Nephron (organoid): ENCODE data around the gene MAGI2.

ENCODE experiments used
- H3K27ac Mint-ChIP-seq, 3 experiments: 2 replicates each; pipeline ENCODE4 v1.8.0; 2020; ENCODE audit warnings: mixed read lengths in 3 of 3, mild to moderate bottlenecking in 2 of 3, moderate library complexity in 1 of 3
- H3K27me3 Mint-ChIP-seq: 2 replicates; pipeline ENCODE4 v1.8.0; 2021; ENCODE audit warnings: low read depth, mild to moderate bottlenecking, moderate library complexity, mixed read lengths
- H3K36me3 Mint-ChIP-seq: 2 replicates; pipeline ENCODE4 v1.8.0; 2020; ENCODE audit warnings: low read depth, mixed read lengths
- H3K4me1 Mint-ChIP-seq: 2 replicates; pipeline ENCODE4 v1.8.0; 2020; ENCODE audit warnings: mixed read lengths
- H3K4me3 Mint-ChIP-seq, 3 experiments: 2 replicates each; pipeline ENCODE4 v1.8.0; 2020; ENCODE audit warnings: mild to moderate bottlenecking in 3 of 3, mixed read lengths in 3 of 3, moderate library complexity in 2 of 3
- H3K9me3 Mint-ChIP-seq: 2 replicates; pipeline ENCODE4 v1.8.0; 2020; ENCODE audit warnings: mixed read lengths
- TF ChIP-seq, protein P1 (sequence below), 3 experiments: fragments of 200-600 bp; sonication (generic); IDR thresholded peaks; one replicate each; pipeline ENCODE4 v1.5.0; 2021; ENCODE audit warnings: antibody characterized with exemption in 3 of 3; ENCODE audit not compliant: unreplicated experiment in 3 of 3

MAGI2 gene

DNA sequence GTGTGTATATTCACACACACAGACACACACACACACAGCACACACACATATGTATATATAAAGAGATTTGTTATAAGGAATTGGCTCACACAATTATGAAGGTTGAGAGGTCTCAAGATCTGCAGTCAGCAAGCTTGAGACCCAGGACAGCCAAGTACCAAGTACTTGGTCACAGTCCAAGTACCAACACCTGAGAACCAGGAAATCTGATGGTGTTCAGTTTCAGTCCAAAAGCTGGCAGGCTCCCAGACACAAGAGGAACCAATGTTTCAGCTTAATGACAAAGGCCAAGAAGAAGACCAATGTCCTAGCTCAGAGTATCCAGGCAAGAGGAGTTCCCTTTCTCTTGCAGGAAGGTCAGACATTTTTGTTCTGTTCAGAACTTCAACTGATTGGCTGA lies 780.2 kb downstream of the MAGI2 start:
- H3K36me3 Mint-ChIP-seq = no peaks in the 10 kb centered on the region
- no peak overlapping the region for H3K27ac Mint-ChIP-seq
- peaks cover 5% of the 10 kb centered on the region for H3K9me3 Mint-ChIP-seq
- H3K4me3 Mint-ChIP-seq = no peak overlapping the region
- H3K27me3 Mint-ChIP-seq = no peaks in the 10 kb centered on the region
- TF ChIP-seq, protein P1, sequence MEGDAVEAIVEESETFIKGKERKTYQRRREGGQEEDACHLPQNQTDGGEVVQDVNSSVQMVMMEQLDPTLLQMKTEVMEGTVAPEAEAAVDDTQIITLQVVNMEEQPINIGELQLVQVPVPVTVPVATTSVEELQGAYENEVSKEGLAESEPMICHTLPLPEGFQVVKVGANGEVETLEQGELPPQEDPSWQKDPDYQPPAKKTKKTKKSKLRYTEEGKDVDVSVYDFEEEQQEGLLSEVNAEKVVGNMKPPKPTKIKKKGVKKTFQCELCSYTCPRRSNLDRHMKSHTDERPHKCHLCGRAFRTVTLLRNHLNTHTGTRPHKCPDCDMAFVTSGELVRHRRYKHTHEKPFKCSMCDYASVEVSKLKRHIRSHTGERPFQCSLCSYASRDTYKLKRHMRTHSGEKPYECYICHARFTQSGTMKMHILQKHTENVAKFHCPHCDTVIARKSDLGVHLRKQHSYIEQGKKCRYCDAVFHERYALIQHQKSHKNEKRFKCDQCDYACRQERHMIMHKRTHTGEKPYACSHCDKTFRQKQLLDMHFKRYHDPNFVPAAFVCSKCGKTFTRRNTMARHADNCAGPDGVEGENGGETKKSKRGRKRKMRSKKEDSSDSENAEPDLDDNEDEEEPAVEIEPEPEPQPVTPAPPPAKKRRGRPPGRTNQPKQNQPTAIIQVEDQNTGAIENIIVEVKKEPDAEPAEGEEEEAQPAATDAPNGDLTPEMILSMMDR (IDR thresholded peaks at IDR 0.05; ENCODE audit: unreplicated experiment in 3 of 3) = no peak
- H3K4me1 Mint-ChIP-seq = no peaks in the 10 kb centered on the region

DNA sequence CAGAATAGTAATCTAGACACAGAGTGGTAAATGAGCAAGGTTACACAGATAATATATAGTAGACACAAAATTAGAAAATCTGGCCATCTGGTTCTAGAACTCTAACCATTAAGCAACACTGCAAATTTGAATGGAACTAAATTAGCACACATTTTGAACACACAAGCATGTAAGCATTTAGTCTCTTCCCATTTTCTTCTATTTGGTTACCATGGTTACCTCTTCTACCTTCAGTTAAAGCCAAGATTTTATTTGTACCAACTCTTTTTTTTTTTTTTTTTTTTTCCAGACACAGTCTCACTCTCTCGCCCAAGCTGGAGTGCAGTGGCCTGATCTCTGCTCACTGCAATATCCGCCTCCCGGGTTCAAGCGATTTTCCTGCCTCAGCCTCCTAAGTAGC lies 790.5 kb downstream of the MAGI2 start:
- Mint-ChIP-seq H3K27ac (no peak overlapping the region), H3K27me3 (no peaks in the 10 kb centered on the region), H3K9me3 (peaks cover 5% of the 10 kb centered on the region), H3K4me1 (no peaks in the 10 kb centered on the region), H3K4me3 (no peak overlapping the region), H3K36me3 (no peaks in the 10 kb centered on the region)
- TF ChIP-seq, protein P1 (IDR thresholded peaks at IDR 0.05; ENCODE audit: unreplicated experiment in 3 of 3) = no peak

DNA sequence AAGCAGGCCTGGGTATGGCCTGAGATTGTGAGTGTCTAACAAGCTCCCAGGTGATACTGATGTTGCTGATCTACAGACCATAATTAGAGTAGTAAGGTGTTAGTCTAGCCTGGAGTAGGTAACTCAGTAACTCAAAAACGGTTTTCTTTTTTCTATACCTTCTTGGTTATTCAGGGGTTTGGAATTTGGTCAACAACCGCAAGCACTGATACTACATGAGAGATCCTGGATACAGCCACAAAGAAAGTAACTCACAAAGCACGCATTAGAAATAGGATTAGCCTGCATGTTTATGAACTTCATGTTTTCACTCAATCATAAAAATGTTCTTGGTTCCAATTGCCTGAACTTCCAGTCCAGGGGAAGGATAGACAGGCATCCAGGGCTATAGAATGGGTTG lies 803.5 kb downstream of the MAGI2 start:
- Mint-ChIP-seq H3K4me3 (no peak overlapping the region), H3K9me3 (peaks cover 4% of the 10 kb centered on the region), H3K27me3 (no peaks in the 10 kb centered on the region), H3K36me3 (peaks cover 6% of the 10 kb centered on the region), H3K27ac (no peak overlapping the region), H3K4me1 (no peaks in the 10 kb centered on the region)
- TF ChIP-seq, protein P1 (IDR thresholded peaks at IDR 0.05; ENCODE audit: unreplicated experiment in 3 of 3) = no peak

DNA sequence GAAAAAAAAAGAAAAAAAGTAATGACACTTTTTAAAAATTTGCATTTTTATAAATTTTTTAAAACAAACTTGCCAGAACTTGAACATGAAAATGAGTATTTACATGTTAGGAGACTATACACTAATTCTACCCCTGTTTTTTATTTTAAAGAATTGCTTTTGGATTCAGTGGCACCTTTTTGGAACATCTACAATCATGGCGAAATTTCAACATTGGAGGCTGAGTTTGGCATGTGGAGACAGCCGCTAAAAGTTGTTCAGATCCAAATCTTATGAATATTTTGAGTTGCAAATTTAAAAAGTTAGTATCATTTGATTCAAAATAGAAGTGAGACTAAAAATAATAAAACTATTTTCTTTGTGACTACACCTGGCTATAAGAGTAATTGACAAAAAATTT lies 804.2 kb downstream of the MAGI2 start:
- Mint-ChIP-seq H3K4me3 (no peak overlapping the region), H3K4me1 (no peaks in the 10 kb centered on the region), H3K36me3 (peaks cover 6% of the 10 kb centered on the region), H3K9me3 (peaks cover 4% of the 10 kb centered on the region), H3K27ac (no peak overlapping the region), H3K27me3 (no peaks in the 10 kb centered on the region)
- TF ChIP-seq, protein P1 (IDR thresholded peaks at IDR 0.05; ENCODE audit: unreplicated experiment in 3 of 3) = no peak

DNA sequence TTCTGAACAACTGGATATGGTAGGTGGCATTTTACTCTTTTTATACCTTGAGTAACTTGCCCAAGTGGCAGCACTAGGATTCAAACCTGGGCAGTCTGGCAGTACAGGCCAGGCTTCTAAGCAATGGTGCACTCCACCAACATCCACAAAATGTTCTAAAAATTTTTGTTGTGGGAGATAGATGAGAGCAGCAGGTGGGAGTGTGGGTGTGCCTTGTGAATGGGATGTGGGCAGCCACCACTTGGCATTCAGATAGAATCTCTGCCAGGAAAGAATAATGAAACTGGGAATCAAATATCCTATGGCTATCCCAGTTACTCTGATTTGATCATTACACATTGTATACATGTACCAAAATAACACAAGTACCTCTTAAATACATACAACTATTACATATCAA lies 810.7 kb downstream of the MAGI2 start:
- Mint-ChIP-seq H3K27ac (no peak overlapping the region), H3K9me3 (no peaks in the 10 kb centered on the region), H3K4me1 (no peaks in the 10 kb centered on the region), H3K4me3 (no peak overlapping the region), H3K36me3 (no peaks in the 10 kb centered on the region), H3K27me3 (no peaks in the 10 kb centered on the region)
- TF ChIP-seq, protein P1 (IDR thresholded peaks at IDR 0.05; ENCODE audit: unreplicated experiment in 3 of 3) = no peak

DNA sequence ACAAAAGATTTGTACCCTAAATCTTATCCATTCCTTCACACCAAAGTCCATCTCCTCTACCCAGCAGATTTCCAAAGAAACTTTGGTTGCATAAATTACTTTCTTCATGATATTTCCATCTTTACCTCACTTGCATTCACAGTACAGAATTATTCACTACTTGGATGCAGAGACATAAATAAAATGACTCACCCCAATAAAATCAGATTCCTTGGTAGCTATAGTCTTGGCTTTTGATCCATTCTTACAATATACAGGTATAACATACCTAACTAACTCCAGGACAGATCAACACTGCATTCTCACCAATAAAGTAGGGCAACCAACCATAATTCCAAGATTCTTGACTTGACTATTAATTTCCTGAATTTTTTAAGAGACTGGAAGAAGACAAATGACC lies 815.1 kb downstream of the MAGI2 start:
- TF ChIP-seq, protein P1 (IDR thresholded peaks at IDR 0.05; ENCODE audit: unreplicated experiment in 3 of 3) = no peak
- H3K4me1 Mint-ChIP-seq = no peaks in the 10 kb centered on the region
- no peak overlapping the region for H3K4me3 Mint-ChIP-seq
- no peak overlapping the region for H3K27ac Mint-ChIP-seq
- H3K36me3 Mint-ChIP-seq = no peaks in the 10 kb centered on the region
- H3K27me3 Mint-ChIP-seq = no peaks in the 10 kb centered on the region
- H3K9me3 Mint-ChIP-seq = no peaks in the 10 kb centered on the region
